Muscle of leg (tissue), 16 donors: Measurements from ENCODE around the gene ABCC12. TPM values are rescaled to one million over a fixed set of nuclear protein-coding genes. Genes with fewer than 3 reads are reported as not detected.

Experiments
- DNase-seq: peaks from one replicate; pipeline ENCODE4 v3.0.0; 2013
- H3K27ac ChIP-seq: one replicate; pipeline ENCODE4 v1.5.1; 2013; ENCODE audit warnings: mild to moderate bottlenecking, low read length, control low read depth
- H3K27me3 ChIP-seq: one replicate; pipeline ENCODE4 v1.6.1; 2013; ENCODE audit warnings: low read length; ENCODE audit not compliant: control insufficient read depth, insufficient read depth
- H3K36me3 ChIP-seq: one replicate; pipeline ENCODE4 v1.6.1; 2013; ENCODE audit warnings: low read length; ENCODE audit not compliant: control insufficient read depth, insufficient read depth
- H3K4me1 ChIP-seq: one replicate; pipeline ENCODE4 v1.6.1; 2013; ENCODE audit warnings: low read length; ENCODE audit not compliant: control insufficient read depth, insufficient read depth
- H3K4me3 ChIP-seq: one replicate; pipeline ENCODE4 v1.5.1; 2013; ENCODE audit warnings: low read length, control low read depth
- H3K9me3 ChIP-seq: replicated peaks from 2 replicates; pipeline ENCODE4 v1.6.1; 2013; ENCODE audit warnings: low read depth, low read length; ENCODE audit not compliant: control insufficient read depth
- WGBS: methylation state at CpG from one replicate; pipeline ENCODE4 v1.1.5; 2013; ENCODE audit warnings: missing lambda C conversion rate; ENCODE audit not compliant: insufficient coverage; 5-methylcytosine and 5-hydroxymethylcytosine counted together
- long read RNA-seq, 11 donors: transcript quantifications; one replicate each; lab custom pipeline, GENCODE V29; 2026
- polyA plus RNA-seq, 8 donors: library from polyadenylated mRNA; unstranded; fragments of 120-200 nt; gene quantifications; one replicate each; pipeline versions ENCODE4 v1.2.1 to v1.2.3, GENCODE V29; 2013; ENCODE audit warnings: inconsistent platforms in 1 of 8, low replicate concordance in 1 of 8; ENCODE audit not compliant: insufficient read length in 8 of 8, insufficient read depth in 1 of 8
- total RNA-seq: library from RNA; stranded (reverse); fragments of 120-200 nt; gene quantifications from one replicate; pipeline ENCODE4 v1.2.4, GENCODE V29; 2013

Gene ABCC12
- 0.22 TPM for total RNA-seq
- under 1 TPM; 0.12 to 0.66 (median 0.41) TPM for polyA plus RNA-seq
- long read RNA-seq, donor 1 = 0 reads
- long read RNA-seq, donor 2 = 0 reads
- long read RNA-seq, donor 3 = 0 reads
- long read RNA-seq, donor 4 = 0 reads
- long read RNA-seq, donor 5 = 0 reads
- long read RNA-seq, donor 6 = 0 reads
- long read RNA-seq, donor 7 = 0 reads
- long read RNA-seq, donor 8 = 0 reads
- long read RNA-seq, donor 9 = 0 reads
- long read RNA-seq, donor 10 = 0 reads
- long read RNA-seq, donor 11 = 0 reads

GRCh38 chr16:48155926-48156789 is at the start of gene ABCC12:
ABCC12 (minus strand) TSS chr16:48155993; CDS start chr16:48146424, 9,569 bp downstream.
- no peak for DNase-seq
- H3K27ac ChIP-seq = no peak within 1 kb of the TSS
- H3K27me3 ChIP-seq = peaks cover 9% of the 10 kb centered on the region
- H3K9me3 ChIP-seq = no peaks in the 10 kb centered on the region
- H3K4me3 ChIP-seq = no peak within 1 kb of the TSS
- no peaks in the 10 kb centered on the region for H3K36me3 ChIP-seq
- H3K4me1 ChIP-seq = peaks cover 7% of the 10 kb centered on the region
- WGBS = 48% methylated on average over 17 of the region's 24 CpGs

DNA sequence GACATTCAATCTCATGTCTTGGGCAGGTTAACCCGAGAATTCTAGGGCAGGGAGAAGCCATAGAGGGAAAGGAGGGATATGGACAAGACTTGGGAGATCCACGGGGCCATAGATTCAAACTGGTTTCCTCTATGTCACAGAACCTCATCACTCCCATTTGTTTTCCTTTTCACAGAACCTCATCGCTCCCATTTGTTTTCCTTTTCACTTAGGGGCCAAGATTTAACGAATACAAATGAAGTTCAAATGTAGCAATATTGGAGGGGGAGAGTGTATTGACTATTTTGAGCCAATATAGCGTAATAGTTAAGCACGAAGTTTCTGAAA is 49.0 kb upstream of the ABCC12 start:
- 100% methylated on average over 1 of the region's 6 CpGs for WGBS
- H3K27ac ChIP-seq = no peak overlapping the region
- H3K27me3 ChIP-seq = no peaks in the 10 kb centered on the region
- no peaks in the 10 kb centered on the region for H3K9me3 ChIP-seq
- DNase-seq = no peak
- H3K4me1 ChIP-seq = no peaks in the 10 kb centered on the region
- H3K4me3 ChIP-seq = no peak overlapping the region
- H3K36me3 ChIP-seq = no peaks in the 10 kb centered on the region

DNA sequence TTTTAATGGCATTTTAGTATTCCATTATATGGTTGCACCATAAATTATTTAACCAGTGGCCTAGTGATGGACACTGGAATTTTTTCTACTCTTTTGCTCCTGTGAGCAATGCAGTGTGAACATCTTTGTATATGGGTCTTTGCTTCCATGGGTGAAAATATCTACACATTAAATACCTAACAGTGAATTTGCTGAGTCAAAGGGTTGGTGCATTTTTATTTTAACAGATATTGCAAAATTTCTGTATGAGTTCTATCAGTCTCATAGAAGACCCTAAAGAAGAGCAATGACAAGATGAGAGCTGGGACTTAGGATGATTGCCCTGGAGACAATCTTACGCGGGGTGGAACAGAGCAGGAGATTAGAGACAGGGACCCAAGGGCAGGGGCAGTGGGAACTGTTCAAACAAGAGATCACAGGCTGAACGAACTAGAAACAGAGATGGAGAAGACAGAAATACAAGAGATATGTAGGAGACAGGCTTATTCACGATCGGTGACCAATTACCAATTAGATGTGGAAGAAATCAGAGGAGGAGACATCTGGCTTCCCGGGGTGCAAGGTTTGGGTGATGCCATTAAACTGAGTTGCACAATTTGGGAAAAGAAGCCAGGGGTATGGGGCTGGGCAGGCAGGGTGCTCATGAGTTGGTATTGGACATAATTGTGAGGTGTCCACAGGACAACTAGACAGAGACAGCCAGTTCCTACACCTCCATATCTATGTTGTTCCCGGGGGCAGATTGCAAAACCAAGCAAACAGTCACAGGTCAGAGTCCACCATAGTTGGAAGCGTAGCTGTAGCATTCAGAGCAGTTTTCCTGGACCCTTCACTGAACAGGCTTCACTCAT is 48.4 kb upstream of the ABCC12 start:
- Histone ChIP-seq H3K4me3 (no peak overlapping the region), H3K27me3 (no peaks in the 10 kb centered on the region), H3K4me1 (no peaks in the 10 kb centered on the region), H3K9me3 (no peaks in the 10 kb centered on the region), H3K27ac (no peak overlapping the region), H3K36me3 (no peaks in the 10 kb centered on the region)
- 75% methylated on average over 7 of the region's 8 CpGs for WGBS
- DNase-seq = no peak

- Histone ChIP-seq H3K9me3 (no peaks in the 10 kb centered on the region), H3K27ac (no peak overlapping the region), H3K4me3 (no peak overlapping the region), H3K27me3 (no peaks in the 10 kb centered on the region), H3K4me1 (no peaks in the 10 kb centered on the region), H3K36me3 (no peaks in the 10 kb centered on the region)
- 54% methylated on average over 4 of the region's 6 CpGs for WGBS
- peak; percentile 18 for DNase-seq
Observed at GRCh38 chr16:48201515-48202201, 45.9 kb upstream of the ABCC12 start.

DNA sequence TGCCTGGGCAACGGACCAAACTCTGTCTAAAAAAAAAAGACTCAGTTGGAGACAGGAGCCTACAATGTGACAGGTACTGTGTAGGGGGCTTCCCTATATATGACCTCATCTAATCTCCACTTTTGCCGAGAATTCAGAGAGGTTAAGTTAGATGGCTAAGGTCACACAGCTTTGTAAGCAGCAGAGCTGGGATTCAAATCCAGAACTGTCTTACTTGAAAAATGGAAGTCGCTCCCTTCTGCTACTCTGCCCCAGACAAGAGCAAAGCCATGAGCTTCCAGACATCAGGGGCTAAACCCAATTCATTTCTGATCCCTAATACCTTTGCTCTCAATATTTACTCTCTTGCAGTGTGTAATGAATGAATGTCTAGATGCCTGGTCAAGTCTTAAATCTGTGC is 41.5 kb upstream of the ABCC12 start:
- DNase-seq = no peak
- no peaks in the 10 kb centered on the region for H3K27me3 ChIP-seq
- H3K27ac ChIP-seq = no peak overlapping the region
- H3K4me1 ChIP-seq = no peaks in the 10 kb centered on the region
- H3K36me3 ChIP-seq = no peaks in the 10 kb centered on the region
- H3K9me3 ChIP-seq = no peaks in the 10 kb centered on the region
- WGBS = no CpG with 5 or more reads among the region's 3 CpGs
- no peak overlapping the region for H3K4me3 ChIP-seq

- 40% methylated on average over 1 of the region's 5 CpGs for WGBS
- no peaks in the 10 kb centered on the region for H3K4me1 ChIP-seq
- H3K9me3 ChIP-seq = no peaks in the 10 kb centered on the region
- no peak overlapping the region for H3K4me3 ChIP-seq
- no peaks in the 10 kb centered on the region for H3K36me3 ChIP-seq
- H3K27ac ChIP-seq = no peak overlapping the region
- H3K27me3 ChIP-seq = no peaks in the 10 kb centered on the region
- DNase-seq = peak; percentile 6
Observed at GRCh38 chr16:48194828-48195556, 39.2 kb upstream of the ABCC12 start.

- Histone ChIP-seq H3K4me3 (no peak overlapping the region), H3K36me3 (no peaks in the 10 kb centered on the region), H3K27ac (no peak overlapping the region), H3K4me1 (no peaks in the 10 kb centered on the region), H3K27me3 (no peaks in the 10 kb centered on the region), H3K9me3 (no peaks in the 10 kb centered on the region)
- WGBS = 78% methylated on average over 5 of the region's 7 CpGs
- no peak for DNase-seq
Observed at GRCh38 chr16:48193846-48194245, 38.1 kb upstream of the ABCC12 start.

- DNase-seq = peak; percentile 11
- Histone ChIP-seq H3K27me3 (no peaks in the 10 kb centered on the region), H3K36me3 (no peaks in the 10 kb centered on the region), H3K4me3 (no peak overlapping the region), H3K27ac (no peak overlapping the region), H3K9me3 (no peaks in the 10 kb centered on the region), H3K4me1 (no peaks in the 10 kb centered on the region)
- 76% methylated on average over 4 of the region's 6 CpGs for WGBS
Observed at GRCh38 chr16:48188449-48189102, 32.8 kb upstream of the ABCC12 start.

DNA sequence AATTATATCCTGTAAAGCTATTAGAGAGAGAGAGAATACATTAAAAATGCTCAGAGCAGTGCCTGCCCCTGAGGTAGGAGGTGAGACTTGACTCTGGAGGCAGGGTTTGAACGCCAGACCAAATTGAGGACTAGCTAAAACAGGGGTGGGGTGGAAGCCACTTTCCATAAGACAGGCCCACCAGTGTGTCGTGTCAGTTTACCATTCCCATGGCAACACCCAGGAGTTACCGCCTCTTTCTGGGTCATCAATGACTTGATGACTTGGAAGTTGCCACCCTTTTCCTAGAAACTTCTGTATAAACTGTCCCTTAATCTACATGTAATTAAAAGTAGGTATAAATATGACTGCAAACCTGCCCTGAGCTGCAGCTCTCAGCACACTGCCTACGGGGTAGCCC is 32.0 kb upstream of the ABCC12 start:
- H3K9me3 ChIP-seq = no peaks in the 10 kb centered on the region
- 89% methylated on average over 1 of the region's 4 CpGs for WGBS
- DNase-seq = no peak
- no peaks in the 10 kb centered on the region for H3K36me3 ChIP-seq
- peaks cover 2% of the 10 kb centered on the region for H3K27me3 ChIP-seq
- H3K4me1 ChIP-seq = no peaks in the 10 kb centered on the region
- no peak overlapping the region for H3K27ac ChIP-seq
- H3K4me3 ChIP-seq = no peak overlapping the region
